HG03097 (cell line): ENCODE measurements around the gene ZNF605.
"Not testable (repeated sequence)": the region's sequence is repeated elsewhere in the genome, so short reads cannot be mapped to it uniquely, and the experiment has no call there.

Experiments
- ATAC-seq: cut with Tn5 transposase; IDR thresholded peaks from one replicate; pipeline ENCODE4 v1.9.1; 2021; ENCODE audit not compliant: unreplicated experiment, low FRiP score

The ZNF605 gene

GRCh38 chr12:132956011-132956788, at the start of gene ZNF605:
Gene ZNF605, minus strand, starts transcription at chr12:132956306. Its CDS starts 10,671 bp downstream, at chr12:132945635.
- peak; percentile 96 for ATAC-seq

- ATAC-seq = no peak
These were observed 42.6 kb upstream of the ZNF605 start for GRCh38 chr12:132998741-132999140.

- peak; percentile 10 for ATAC-seq
These were observed 30.7 kb upstream of the ZNF605 start for GRCh38 chr12:132986885-132987225.

DNA sequence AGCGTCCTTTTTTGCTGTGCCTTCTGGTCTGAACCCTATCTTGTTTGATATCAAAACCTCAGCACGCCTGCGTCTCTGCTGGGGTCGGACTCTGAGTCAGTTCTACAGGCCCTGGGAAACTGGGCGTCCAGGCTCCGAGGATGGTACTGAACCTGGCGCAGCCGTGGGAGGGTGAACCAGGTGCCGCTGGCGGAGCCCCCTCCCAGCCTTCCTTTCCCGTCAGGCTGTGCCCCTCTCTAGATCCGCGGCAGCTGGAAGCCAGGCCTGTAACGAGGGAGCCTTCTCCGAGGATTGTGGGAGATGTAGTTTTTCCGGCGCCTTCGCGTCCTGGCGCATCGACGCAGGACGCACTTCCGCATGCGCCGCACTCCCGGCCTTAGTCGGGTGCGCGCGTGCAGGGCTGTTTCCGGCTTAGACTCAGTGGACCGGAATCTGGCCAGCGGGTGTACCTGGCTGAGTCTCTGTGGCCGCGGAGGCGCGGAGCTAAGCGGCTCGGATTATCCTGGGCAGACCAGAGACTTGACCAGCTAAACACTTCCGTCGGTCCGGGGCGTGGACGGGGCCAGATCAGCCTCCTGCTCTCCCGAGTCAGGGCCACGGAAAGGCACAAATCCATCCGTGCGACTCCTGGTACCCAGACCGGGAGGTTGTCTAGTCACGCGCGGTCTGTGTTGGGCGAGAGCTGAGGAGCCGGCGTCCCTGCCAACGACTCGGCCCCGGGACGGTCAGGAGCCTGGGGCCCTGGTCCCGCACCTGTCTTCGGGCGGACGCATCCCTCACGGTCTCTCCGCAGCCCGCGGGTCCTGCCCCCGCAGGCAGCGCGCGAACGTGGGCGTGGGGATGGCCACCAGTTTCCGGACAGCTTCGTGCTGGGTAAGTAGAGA, 30.1 kb upstream of the ZNF605 start, which contains the start of gene ZNF26:
Gene ZNF26, plus strand, starts transcription at position 367 of the 884 bp plus-strand sequence. Its CDS starts 474 bp downstream, at position 841.
- ATAC-seq = peak; percentile 94

- not testable (repeated sequence) for ATAC-seq
These were observed 20.8 kb upstream of the ZNF605 start for GRCh38 chr12:132976870-132977269.

GRCh38 chr12:132972374-132972773, 16.3 kb upstream of the ZNF605 start:
- ATAC-seq = no peak

- no peak for ATAC-seq
These were observed 11.6 kb upstream of the ZNF605 start for GRCh38 chr12:132967736-132968135.

DNA sequence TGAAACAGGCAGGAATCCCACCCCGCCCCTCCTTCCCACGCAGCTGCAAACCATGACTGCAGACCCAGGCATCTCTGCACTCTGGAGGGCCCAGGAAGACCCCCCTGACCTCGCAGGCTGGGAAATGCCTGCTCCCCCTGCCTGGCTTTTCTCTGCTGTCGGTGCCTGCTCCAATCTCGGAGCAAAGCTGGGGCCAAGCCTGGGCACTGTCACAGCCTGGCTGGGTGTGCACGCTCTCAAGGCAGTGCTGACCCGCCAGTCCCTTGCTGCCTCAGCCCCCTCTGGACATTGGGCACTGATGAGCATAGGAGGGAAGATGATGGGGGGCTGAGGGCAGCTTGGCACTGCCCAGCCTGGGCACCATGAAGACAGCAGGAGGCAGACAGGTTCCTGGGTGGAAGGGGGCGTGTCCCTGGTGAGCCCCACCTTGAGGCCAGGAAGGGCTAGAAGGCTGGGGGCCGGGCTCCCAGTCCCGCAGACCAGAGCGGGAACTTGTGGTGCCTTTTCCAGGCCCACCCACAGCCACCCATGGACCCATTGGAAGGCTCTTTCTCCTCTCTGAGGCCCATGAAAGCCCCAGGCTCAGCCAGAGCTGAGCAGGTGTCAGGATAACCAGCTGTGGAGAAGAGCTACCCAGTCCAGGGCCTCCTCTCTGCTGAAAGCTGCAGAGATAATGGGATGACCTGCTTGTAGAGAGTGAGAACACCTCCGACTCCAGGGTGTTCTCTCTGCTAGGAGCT, 10.7 kb upstream of the ZNF605 start:
- ATAC-seq = no peak

DNA sequence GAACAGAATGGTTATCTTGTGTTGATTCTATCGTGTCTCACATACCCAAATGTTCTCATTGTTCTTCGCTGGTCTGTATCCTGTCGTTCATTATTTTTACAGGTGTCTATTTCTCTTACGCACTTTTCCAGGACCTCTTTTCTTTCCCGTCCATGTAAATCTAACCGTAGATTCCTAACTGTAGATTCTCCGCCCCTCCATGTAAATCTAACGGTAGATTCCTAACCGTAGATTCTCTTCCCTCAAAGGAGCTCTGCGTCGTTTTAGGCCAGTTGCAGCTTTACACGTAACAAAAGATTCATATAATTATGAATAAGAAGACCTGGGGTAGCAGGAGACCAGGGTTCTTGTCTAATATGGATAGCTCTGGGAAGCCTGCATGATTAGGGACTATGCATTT, 9.7 kb upstream of the ZNF605 start:
- ATAC-seq = no peak

GRCh38 chr12:132963947-132964346, 7.8 kb upstream of the ZNF605 start:
- ATAC-seq = not testable (repeated sequence)

- not testable (repeated sequence) for ATAC-seq
These were observed 5.7 kb upstream of the ZNF605 start for GRCh38 chr12:132961790-132962189.

- peak; percentile 17 for ATAC-seq
These were observed 754 bp downstream of the ZNF605 start for GRCh38 chr12:132955094-132956010.

GRCh38 chr12:132954471-132955048, 1.5 kb downstream of the ZNF605 start:
- ATAC-seq = no peak

DNA sequence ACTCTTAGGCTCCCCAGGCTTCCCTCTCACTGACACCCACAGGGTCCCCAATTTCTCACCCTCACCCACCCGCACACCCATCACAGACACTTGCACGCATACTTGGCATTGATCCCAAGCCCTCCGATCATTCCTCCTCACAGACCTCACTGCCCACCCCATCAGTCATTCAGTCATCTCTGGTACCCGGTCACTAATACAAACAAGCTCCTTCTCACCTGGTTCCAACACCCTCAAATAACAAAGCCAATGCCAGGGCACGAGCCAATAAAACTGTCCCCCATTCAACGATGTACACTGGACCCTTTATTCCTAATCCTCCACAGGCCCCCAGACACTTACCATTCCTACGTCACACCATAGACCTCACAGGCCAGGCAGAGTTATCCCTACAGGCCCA, 2.3 kb downstream of the ZNF605 start:
- ATAC-seq = no peak

DNA sequence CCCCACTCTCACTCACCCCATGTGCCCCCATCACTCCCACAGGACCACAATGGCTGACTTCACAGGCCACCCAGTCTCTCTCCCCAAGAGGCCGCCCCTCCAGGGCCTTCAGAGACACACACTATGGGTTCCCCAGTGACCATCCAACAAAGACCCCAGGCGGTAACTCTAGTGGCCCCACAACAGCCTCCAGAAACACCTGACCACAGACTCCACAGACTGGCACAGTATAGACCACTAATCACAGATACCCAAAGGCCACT, 3.0 kb downstream of the ZNF605 start:
- no peak for ATAC-seq

GRCh38 chr12:132952371-132953162, 3.5 kb downstream of the ZNF605 start:
- ATAC-seq = no peak

DNA sequence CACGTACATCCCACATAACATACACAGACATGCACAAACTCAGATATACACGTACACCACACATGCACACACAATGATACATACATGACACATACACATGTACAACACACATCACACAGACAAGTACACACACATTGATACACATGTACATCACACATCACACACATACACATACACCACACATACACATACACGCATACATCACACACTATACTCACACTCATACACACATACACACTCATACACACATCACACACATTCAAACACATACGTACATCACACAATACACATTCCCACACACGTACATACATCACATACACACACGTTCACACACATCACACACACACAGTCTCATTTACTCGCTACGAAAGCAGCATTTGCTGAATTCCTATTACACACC, 4.5 kb downstream of the ZNF605 start:
- ATAC-seq = no peak

DNA sequence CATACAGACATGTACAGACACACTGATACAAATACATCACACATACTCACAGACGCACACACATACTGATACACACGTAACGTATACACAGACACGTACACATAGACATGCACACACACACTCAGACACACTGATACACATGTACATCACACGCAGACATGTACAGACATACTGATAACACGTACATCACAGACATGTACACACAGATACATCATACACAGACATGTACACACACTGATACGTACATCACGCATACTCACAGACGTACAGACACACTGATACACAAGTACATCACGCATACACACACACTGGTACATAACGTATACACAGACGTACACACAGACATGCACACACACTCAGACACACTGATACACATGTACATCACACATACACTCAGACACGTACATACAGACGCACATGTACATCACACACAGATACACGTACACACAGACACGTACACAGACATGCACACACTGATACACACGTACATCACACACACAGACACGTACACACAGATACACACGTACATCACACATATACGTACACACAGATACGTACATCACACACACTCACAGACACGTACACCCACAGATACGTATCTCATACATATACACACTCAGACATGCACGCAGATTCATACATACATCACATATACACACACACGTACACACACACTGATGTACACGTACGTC, 5.1 kb downstream of the ZNF605 start:
- ATAC-seq = no peak
